Activated T-cell treated with anti-CD3 and anti-CD28 coated beads, Interleukin-2, amount 50 U/mL, for 48 hours (primary cell): ENCODE measurements around the gene FAM185A.
"Not testable (repeated sequence)": the region's sequence is repeated elsewhere in the genome, so short reads cannot be mapped to it uniquely, and the experiment has no call there.

Source experiments
- DNase-seq, 2 experiments: peaks; one replicate each; pipeline ENCODE4 v3.0.0-alpha.2; 2020

Gene FAM185A

GRCh38 chr7:102833343-102833742, 84.5 kb downstream of the FAM185A start:
- DNase-seq = no peak

- no peak for DNase-seq
These were observed 85.7 kb downstream of the FAM185A start for GRCh38 chr7:102834466-102834865.

- peak in 1 of 2 experiments; percentile 40 for DNase-seq
These were observed 86.2 kb downstream of the FAM185A start for GRCh38 chr7:102834999-102835398.

- DNase-seq = no peak
These were observed 87.6 kb downstream of the FAM185A start for GRCh38 chr7:102836191-102836919.

- DNase-seq = no peak
These were observed 88.2 kb downstream of the FAM185A start for GRCh38 chr7:102836977-102837376.

GRCh38 chr7:102837802-102838201, 89.0 kb downstream of the FAM185A start:
- DNase-seq = no peak

- not testable (repeated sequence) for DNase-seq
These were observed 89.8 kb downstream of the FAM185A start for GRCh38 chr7:102838572-102839101.

GRCh38 chr7:102840404-102840803, 91.6 kb downstream of the FAM185A start:
- DNase-seq = no peak

- no peak for DNase-seq
These were observed 92.5 kb downstream of the FAM185A start for GRCh38 chr7:102841290-102841689.

GRCh38 chr7:102842284-102842683, 93.5 kb downstream of the FAM185A start:
- DNase-seq = no peak

- DNase-seq = no peak
These were observed 95.1 kb downstream of the FAM185A start for GRCh38 chr7:102843850-102844249.

- no peak for DNase-seq
These were observed 96.5 kb downstream of the FAM185A start for GRCh38 chr7:102845346-102845745.

- no peak for DNase-seq
These were observed 100.3 kb downstream of the FAM185A start for GRCh38 chr7:102849079-102849478.

- no peak for DNase-seq
These were observed 100.7 kb downstream of the FAM185A start for GRCh38 chr7:102849538-102849937.

GRCh38 chr7:102856036-102856435, 107.2 kb downstream of the FAM185A start:
- no peak for DNase-seq
